ENCODE measurements around the gene PLPP1. TPM values are rescaled to one million over a fixed set of nuclear protein-coding genes. Genes with fewer than 3 reads are reported as not detected.

PLPP1 gene
- total RNA-seq, 1 donor from 2014 or later, result 38.9 TPM

DNA sequence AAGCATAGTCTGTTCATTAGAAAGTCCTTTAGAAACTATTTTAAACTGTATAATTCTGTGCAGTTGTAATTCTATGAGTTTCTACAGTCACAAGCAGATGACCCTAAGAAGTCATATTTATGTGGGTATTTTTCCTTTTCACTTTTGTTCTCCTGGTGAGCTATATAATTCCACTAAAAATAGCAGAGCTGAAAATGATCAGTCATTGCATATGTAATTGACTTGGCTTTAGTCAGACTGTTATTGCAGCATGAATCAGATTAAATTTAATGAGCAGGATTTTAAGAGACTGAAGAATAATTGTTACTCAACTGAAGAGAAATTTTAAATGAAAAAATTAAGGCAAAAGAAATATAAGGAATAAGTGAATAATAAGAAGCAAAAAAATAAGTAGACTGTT lies 118.5 kb downstream of the PLPP1 start:
- no peaks in the 10 kb centered on the region for H3K9me3 Mint-ChIP-seq (ENCODE audit: unreplicated experiment)
- H3K4me3 Mint-ChIP-seq (ENCODE audit: unreplicated experiment), result no peak overlapping the region
- H3K27ac Mint-ChIP-seq (ENCODE audit: unreplicated experiment), result no peak overlapping the region
- H3K27me3 Mint-ChIP-seq (ENCODE audit: unreplicated experiment), result no peaks in the 10 kb centered on the region
- no peak for DNase-seq (ENCODE audit: extremely low spot score, unreplicated experiment)
- TF ChIP-seq, protein P1, sequence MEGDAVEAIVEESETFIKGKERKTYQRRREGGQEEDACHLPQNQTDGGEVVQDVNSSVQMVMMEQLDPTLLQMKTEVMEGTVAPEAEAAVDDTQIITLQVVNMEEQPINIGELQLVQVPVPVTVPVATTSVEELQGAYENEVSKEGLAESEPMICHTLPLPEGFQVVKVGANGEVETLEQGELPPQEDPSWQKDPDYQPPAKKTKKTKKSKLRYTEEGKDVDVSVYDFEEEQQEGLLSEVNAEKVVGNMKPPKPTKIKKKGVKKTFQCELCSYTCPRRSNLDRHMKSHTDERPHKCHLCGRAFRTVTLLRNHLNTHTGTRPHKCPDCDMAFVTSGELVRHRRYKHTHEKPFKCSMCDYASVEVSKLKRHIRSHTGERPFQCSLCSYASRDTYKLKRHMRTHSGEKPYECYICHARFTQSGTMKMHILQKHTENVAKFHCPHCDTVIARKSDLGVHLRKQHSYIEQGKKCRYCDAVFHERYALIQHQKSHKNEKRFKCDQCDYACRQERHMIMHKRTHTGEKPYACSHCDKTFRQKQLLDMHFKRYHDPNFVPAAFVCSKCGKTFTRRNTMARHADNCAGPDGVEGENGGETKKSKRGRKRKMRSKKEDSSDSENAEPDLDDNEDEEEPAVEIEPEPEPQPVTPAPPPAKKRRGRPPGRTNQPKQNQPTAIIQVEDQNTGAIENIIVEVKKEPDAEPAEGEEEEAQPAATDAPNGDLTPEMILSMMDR (IDR thresholded peaks at IDR 0.05), result no peak
- peaks cover 16% of the 10 kb centered on the region for H3K36me3 Mint-ChIP-seq (ENCODE audit: unreplicated experiment)
- peaks cover 45% of the 10 kb centered on the region for H3K4me1 Mint-ChIP-seq (ENCODE audit: unreplicated experiment)

DNA sequence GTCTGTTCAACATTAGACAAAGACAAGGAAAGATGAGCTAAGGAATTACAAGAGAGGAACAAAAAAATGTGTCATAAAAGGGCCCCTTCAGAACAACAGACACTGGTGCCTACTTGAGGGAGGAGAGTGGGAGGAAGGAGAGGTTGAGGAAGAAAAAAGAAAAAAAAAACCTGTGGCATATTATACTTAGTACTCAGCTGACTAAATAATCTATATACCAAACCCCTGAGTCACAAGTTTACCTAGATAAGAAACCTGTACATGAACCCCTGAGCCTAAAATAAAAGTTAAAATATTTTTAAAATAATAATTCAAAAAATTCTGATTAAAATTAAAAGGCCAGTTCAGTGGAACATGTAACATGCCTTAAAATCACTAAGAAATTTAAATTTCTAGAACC lies 119.7 kb downstream of the PLPP1 start:
- H3K27me3 Mint-ChIP-seq (ENCODE audit: unreplicated experiment), result no peaks in the 10 kb centered on the region
- no peak for DNase-seq (ENCODE audit: extremely low spot score, unreplicated experiment)
- H3K4me3 Mint-ChIP-seq (ENCODE audit: unreplicated experiment), result no peak overlapping the region
- H3K9me3 Mint-ChIP-seq (ENCODE audit: unreplicated experiment), result no peaks in the 10 kb centered on the region
- no peak overlapping the region for H3K27ac Mint-ChIP-seq (ENCODE audit: unreplicated experiment)
- H3K4me1 Mint-ChIP-seq (ENCODE audit: unreplicated experiment), result peaks cover 34% of the 10 kb centered on the region
- H3K36me3 Mint-ChIP-seq (ENCODE audit: unreplicated experiment), result peaks cover 18% of the 10 kb centered on the region
- TF ChIP-seq, protein P1 (IDR thresholded peaks at IDR 0.05), result no peak

DNA sequence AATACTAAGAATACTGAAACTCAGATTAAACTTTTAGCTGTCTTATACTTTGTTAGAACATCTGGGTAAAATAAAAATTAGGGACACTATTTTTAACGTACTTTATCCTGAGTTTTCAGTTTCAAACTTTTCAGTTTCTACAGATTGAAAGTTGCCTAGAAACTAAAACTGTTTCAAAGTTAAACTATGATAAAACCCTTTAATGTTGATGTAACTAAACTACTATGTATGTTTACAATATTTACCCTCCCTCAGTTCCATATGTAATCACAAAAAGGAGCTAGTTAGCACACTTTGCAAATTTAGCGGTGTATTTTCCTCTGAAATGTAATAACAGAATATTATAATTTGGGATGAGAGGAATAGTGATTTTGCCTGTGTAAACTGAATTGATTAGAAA lies 121.1 kb downstream of the PLPP1 start:
- TF ChIP-seq, protein P1 (IDR thresholded peaks at IDR 0.05), result no peak
- Mint-ChIP-seq H3K4me3 (ENCODE audit: unreplicated experiment) (no peak overlapping the region), H3K27me3 (ENCODE audit: unreplicated experiment) (no peaks in the 10 kb centered on the region), H3K27ac (ENCODE audit: unreplicated experiment) (no peak overlapping the region), H3K9me3 (ENCODE audit: unreplicated experiment) (no peaks in the 10 kb centered on the region), H3K4me1 (ENCODE audit: unreplicated experiment) (peaks cover 19% of the 10 kb centered on the region), H3K36me3 (ENCODE audit: unreplicated experiment) (peaks cover 18% of the 10 kb centered on the region)
- no peak for DNase-seq (ENCODE audit: extremely low spot score, unreplicated experiment)

DNA sequence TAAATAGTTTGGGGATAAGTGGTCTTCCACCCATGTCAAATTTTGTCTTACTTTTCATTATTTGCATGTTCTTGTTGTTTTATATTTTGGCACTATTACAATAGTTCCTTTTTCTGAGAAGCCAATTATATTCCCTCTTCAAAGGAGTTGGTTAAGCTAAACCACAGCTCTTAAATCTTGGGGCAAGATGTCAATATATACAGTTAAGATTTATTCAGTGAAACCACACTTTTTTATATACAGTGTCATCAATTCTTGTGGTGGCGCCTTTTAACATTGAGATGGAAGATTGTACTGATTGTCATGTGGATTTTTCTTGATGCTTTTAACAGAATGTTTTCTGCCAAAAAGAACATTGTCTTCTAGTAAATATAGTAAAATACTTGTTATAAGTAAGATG lies 122.9 kb downstream of the PLPP1 start:
- Mint-ChIP-seq H3K27me3 (ENCODE audit: unreplicated experiment) (no peaks in the 10 kb centered on the region), H3K4me3 (ENCODE audit: unreplicated experiment) (no peak overlapping the region), H3K36me3 (ENCODE audit: unreplicated experiment) (peaks cover 19% of the 10 kb centered on the region), H3K9me3 (ENCODE audit: unreplicated experiment) (no peaks in the 10 kb centered on the region), H3K4me1 (ENCODE audit: unreplicated experiment) (peaks cover 19% of the 10 kb centered on the region), H3K27ac (ENCODE audit: unreplicated experiment) (no peak overlapping the region)
- no peak for DNase-seq (ENCODE audit: extremely low spot score, unreplicated experiment)
- TF ChIP-seq, protein P1 (IDR thresholded peaks at IDR 0.05), result no peak

DNA sequence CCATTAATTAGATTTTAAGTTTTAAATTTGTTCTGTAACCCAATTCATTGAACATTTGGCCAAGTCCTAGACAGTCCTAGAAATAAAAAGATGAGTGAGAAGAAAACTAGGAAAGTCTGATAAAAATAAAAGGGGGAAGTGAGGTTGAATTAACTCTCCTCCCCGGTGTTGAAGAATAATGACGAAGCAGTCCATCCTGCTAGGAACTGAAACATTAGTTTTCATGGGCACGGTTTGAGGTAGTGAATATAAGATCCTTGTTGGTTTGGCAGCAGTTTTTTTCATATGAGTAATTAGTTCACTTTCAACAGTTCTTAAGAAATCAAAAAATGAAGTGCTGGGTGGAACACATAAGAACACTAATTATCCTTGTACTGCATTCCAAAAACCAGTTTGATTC lies 123.9 kb downstream of the PLPP1 start:
- Mint-ChIP-seq H3K27ac (ENCODE audit: unreplicated experiment) (no peak overlapping the region), H3K27me3 (ENCODE audit: unreplicated experiment) (no peaks in the 10 kb centered on the region), H3K36me3 (ENCODE audit: unreplicated experiment) (peaks cover 19% of the 10 kb centered on the region), H3K4me3 (ENCODE audit: unreplicated experiment) (no peak overlapping the region), H3K9me3 (ENCODE audit: unreplicated experiment) (no peaks in the 10 kb centered on the region), H3K4me1 (ENCODE audit: unreplicated experiment) (peaks cover 15% of the 10 kb centered on the region)
- no peak for DNase-seq (ENCODE audit: extremely low spot score, unreplicated experiment)
- TF ChIP-seq, protein P1 (IDR thresholded peaks at IDR 0.05), result no peak

Data from osteocyte (in vitro differentiated cells).